SK-N-SH treated with all-trans-retinoic acid at 6 μM for 48 hours (cell line): ENCODE results near the gene NSUN6.
"Not testable (repeated sequence)": the region's sequence is repeated elsewhere in the genome, so short reads cannot be mapped to it uniquely, and the experiment has no call there.

Experiments used
- ATAC-seq: fragments of 200-7000 bp; cut with Tn5 transposase; 3 replicates; pipeline ENCODE4 v1.9.1; 2020; ENCODE audit warnings: mild to moderate bottlenecking, moderate library complexity
- ARNTL ChIP-seq: fragments of 450-650 bp; formaldehyde crosslinking; IDR thresholded peaks from 2 replicates; pipeline ENCODE4 v1.5.0; 2020; ENCODE audit warnings: low read depth, mild to moderate bottlenecking, moderate library complexity, borderline replicate concordance
- BACH2 ChIP-seq: fragments of 250-450 bp; sonication (Bioruptor Pico); IDR thresholded peaks from 2 replicates; pipeline ENCODE4 v1.9.0; 2021; ENCODE audit warnings: mild to moderate bottlenecking, borderline replicate concordance
- CREB5 ChIP-seq: fragments of 250-450 bp; sonication (Bioruptor Pico); IDR thresholded peaks from 2 replicates; pipeline ENCODE4 v1.5.1; 2020; ENCODE audit warnings: low read depth, mild to moderate bottlenecking, moderate library complexity
- CSDC2 ChIP-seq: fragments of 250-450 bp; sonication (Bioruptor Pico); IDR thresholded peaks from 2 replicates; pipeline ENCODE4 v1.5.0; 2020; ENCODE audit warnings: mild to moderate bottlenecking, moderate library complexity
- CSRNP3 ChIP-seq: fragments of 250-450 bp; sonication (Bioruptor Pico); IDR thresholded peaks from 2 replicates; pipeline ENCODE4 v1.5.1; 2021; ENCODE audit warnings: mild to moderate bottlenecking, moderate library complexity
- ESRRG ChIP-seq: fragments of 250-450 bp; sonication (Bioruptor Pico); IDR thresholded peaks from 2 replicates; pipeline ENCODE4 v1.6.1; 2021; ENCODE audit warnings: mild to moderate bottlenecking
- GLIS3 ChIP-seq: fragments of 250-450 bp; sonication (Bioruptor Pico); IDR thresholded peaks from 2 replicates; pipeline ENCODE4 v1.5.0; 2020; ENCODE audit warnings: mild to moderate bottlenecking, moderate library complexity
- ISL1 ChIP-seq: fragments of 250-450 bp; sonication (Bioruptor Pico); IDR thresholded peaks from 2 replicates; pipeline ENCODE4 v2.1.2; 2022; ENCODE audit warnings: mild to moderate bottlenecking, moderate library complexity
- OSR1 ChIP-seq: fragments of 250-450 bp; sonication (Bioruptor Pico); IDR thresholded peaks from 2 replicates; pipeline ENCODE4 v1.8.0; 2022; ENCODE audit warnings: moderate library complexity, mild to moderate bottlenecking, inconsistent platforms
- PATZ1 ChIP-seq: fragments of 250-450 bp; sonication (Bioruptor Pico); IDR thresholded peaks from 2 replicates; pipeline ENCODE4 v1.8.0; 2020; ENCODE audit warnings: mild to moderate bottlenecking, moderate library complexity, borderline replicate concordance
- POU6F1 ChIP-seq: fragments of 250-450 bp; sonication (Bioruptor Pico); IDR thresholded peaks from 2 replicates; pipeline ENCODE4 v1.8.0; 2021; ENCODE audit warnings: low read depth, mild to moderate bottlenecking, moderate library complexity, borderline replicate concordance
- PPARA ChIP-seq: fragments of 250-450 bp; sonication (Bioruptor Pico); IDR thresholded peaks from 2 replicates; pipeline ENCODE4 v1.5.0; 2020; ENCODE audit warnings: mild to moderate bottlenecking, borderline replicate concordance
- RARB ChIP-seq: fragments of 250-450 bp; sonication (Bioruptor Pico); IDR thresholded peaks from 2 replicates; pipeline ENCODE4 v1.8.0; 2021; ENCODE audit warnings: mild to moderate bottlenecking, moderate library complexity
- SNAI2 ChIP-seq: fragments of 250-450 bp; sonication (Bioruptor Pico); IDR thresholded peaks from 2 replicates; pipeline ENCODE4 v1.5.0; 2020; ENCODE audit warnings: mild to moderate bottlenecking, moderate library complexity
- TCF4 ChIP-seq: fragments of 250-450 bp; sonication (Bioruptor Pico); IDR thresholded peaks from 2 replicates; pipeline ENCODE4 v1.8.0; 2021; ENCODE audit warnings: mild to moderate bottlenecking, moderate library complexity, borderline replicate concordance
- TSHZ2 ChIP-seq: fragments of 250-450 bp; sonication (Bioruptor Pico); IDR thresholded peaks from 2 replicates; pipeline ENCODE4 v1.5.0; 2020; ENCODE audit warnings: mild to moderate bottlenecking, moderate library complexity
- ZC3H10 ChIP-seq: fragments of 250-450 bp; sonication (Bioruptor Pico); IDR thresholded peaks from 2 replicates; pipeline ENCODE4 v1.5.1; 2021; ENCODE audit warnings: mild to moderate bottlenecking, moderate library complexity
- ZFP3 ChIP-seq: fragments of 250-450 bp; sonication (Bioruptor Pico); IDR thresholded peaks from 2 replicates; pipeline ENCODE4 v1.5.0; 2020; ENCODE audit warnings: mild to moderate bottlenecking, moderate library complexity
- ZFP30 ChIP-seq: fragments of 450-650 bp; formaldehyde crosslinking; IDR thresholded peaks from 2 replicates; pipeline ENCODE4 v1.5.0; 2022; ENCODE audit warnings: mild to moderate bottlenecking, moderate library complexity
- ZNF565 ChIP-seq: fragments of 450-650 bp; formaldehyde crosslinking; conservative IDR thresholded peaks from 2 replicates; pipeline ENCODE4 v1.5.0; 2020; ENCODE audit warnings: low read depth, mild to moderate bottlenecking, moderate library complexity
- ZNF70 ChIP-seq: fragments of 450-650 bp; formaldehyde crosslinking; IDR thresholded peaks from 2 replicates; pipeline ENCODE4 v1.5.0; 2020; ENCODE audit warnings: mild to moderate bottlenecking, moderate library complexity
- ZNF8 ChIP-seq: fragments of 450-650 bp; formaldehyde crosslinking; IDR thresholded peaks from 2 replicates; pipeline ENCODE4 v1.5.0; 2020; ENCODE audit warnings: mild to moderate bottlenecking, moderate library complexity

NSUN6 gene

GRCh38 chr10:18571780-18572179 lies 79.6 kb downstream of the NSUN6 start:
- TF ChIP-seq PATZ1 (no peak), ZNF70 (CRISPR knock-in tag) (no peak), ARNTL (CRISPR knock-in tag) (no peak), POU6F1 (CRISPR knock-in tag) (no peak), RARB (CRISPR knock-in tag) (no peak), ISL1 (CRISPR knock-in tag) (no peak), ZFP30 (CRISPR knock-in tag) (no peak), TCF4 (CRISPR knock-in tag) (no peak), ZNF565 (CRISPR knock-in tag) (no peak), PPARA (CRISPR knock-in tag) (no peak), CSDC2 (CRISPR knock-in tag) (no peak), CSRNP3 (CRISPR knock-in tag) (no peak), ESRRG (CRISPR knock-in tag) (no peak), ZNF8 (CRISPR knock-in tag) (no peak), TSHZ2 (CRISPR knock-in tag) (no peak), OSR1 (no peak), CREB5 (CRISPR knock-in tag) (no peak), ZC3H10 (no peak)
- no peak for ATAC-seq

- TF ChIP-seq PATZ1 (no peak), CSRNP3 (CRISPR knock-in tag) (no peak), RARB (CRISPR knock-in tag) (no peak), SNAI2 (CRISPR knock-in tag) (no peak), ZNF70 (CRISPR knock-in tag) (no peak), ZNF565 (CRISPR knock-in tag) (no peak), CREB5 (CRISPR knock-in tag) (no peak), ZC3H10 (no peak), GLIS3 (CRISPR knock-in tag) (no peak), ZFP30 (CRISPR knock-in tag) (no peak), ESRRG (CRISPR knock-in tag) (no peak), ZFP3 (CRISPR knock-in tag) (no peak), PPARA (CRISPR knock-in tag) (no peak), TSHZ2 (CRISPR knock-in tag) (no peak), BACH2 (no peak)
- no peak for ATAC-seq
These were observed 80.3 kb downstream of the NSUN6 start for GRCh38 chr10:18571076-18571475.

GRCh38 chr10:18570386-18570785 lies 81.0 kb downstream of the NSUN6 start:
- ATAC-seq, result not testable (repeated sequence)
